DMS53 treated with DMSO at 0.1 percent for 48 hours (cell line): ENCODE results near the gene NUBP2.

Experiments
- DNase-seq: peaks from one replicate; lab custom pipeline; 2025; ENCODE audit not compliant: unreplicated experiment; lab: John Stamatoyannopoulos, UW

The NUBP2 gene

DNA sequence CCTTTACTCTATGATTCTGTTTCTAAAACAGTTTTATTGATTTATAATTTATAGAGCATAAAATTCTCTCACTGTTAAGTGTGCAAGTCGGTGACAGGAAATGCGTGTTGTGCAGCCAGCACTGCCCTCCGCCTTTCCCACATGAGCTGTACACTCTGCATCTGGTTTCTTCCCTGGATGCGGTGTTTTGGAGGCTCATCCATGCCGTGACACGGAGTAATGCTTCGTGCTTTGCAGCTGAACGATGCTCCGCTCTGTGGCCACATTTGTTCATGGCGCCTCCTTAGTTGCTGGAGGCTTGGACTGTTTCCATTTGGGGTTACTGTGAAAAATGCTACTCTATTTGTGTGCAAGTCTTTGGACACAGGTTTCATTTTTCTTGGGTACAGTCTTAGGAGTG, 17.9 kb downstream of the NUBP2 start:
- no peak for DNase-seq

DNA sequence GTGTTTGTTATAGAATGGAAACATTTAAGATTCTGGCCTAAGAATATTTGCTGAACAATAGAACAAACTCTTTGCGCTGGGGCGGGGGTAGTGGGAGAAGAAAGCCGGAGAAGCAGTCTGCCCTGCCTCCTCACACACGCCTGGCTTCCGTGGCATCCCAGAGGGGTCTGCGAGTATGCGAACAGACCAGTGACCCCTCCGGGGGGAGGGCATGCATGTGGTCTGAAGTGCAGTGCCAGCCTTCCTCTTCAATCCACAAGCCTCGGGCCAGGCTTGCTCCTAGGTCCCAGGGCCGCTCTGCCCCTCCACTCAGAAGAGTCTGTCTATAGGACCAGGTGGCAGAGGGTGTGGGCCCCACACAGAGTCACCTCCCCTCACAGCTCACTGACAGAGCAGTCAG, 24.9 kb downstream of the NUBP2 start:
- no peak for DNase-seq

- no peak for DNase-seq
Observed at GRCh38 chr16:1808691-1809090, 25.9 kb downstream of the NUBP2 start.

- no peak for DNase-seq
Observed at GRCh38 chr16:1809281-1809801, 26.6 kb downstream of the NUBP2 start.

DNA sequence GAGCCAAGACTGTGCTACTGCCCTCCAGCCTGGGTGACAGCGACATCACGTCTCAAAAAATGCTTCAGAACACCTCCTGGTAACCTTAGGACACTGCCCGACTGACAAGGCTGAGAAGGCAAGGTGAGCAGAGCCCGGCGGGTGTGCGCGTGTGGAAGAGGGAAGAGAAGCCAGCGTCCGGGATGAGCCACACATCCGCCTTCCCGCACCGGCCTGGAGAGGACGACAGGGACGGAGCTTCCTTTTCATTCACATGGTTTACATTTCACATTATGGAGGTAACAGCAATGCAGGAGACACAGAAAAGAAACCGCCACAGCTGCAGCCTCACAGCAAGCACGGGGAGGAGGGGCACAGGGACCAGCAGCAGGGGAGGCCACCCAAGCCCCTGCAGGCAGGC, 27.3 kb downstream of the NUBP2 start:
- DNase-seq = no peak

DNA sequence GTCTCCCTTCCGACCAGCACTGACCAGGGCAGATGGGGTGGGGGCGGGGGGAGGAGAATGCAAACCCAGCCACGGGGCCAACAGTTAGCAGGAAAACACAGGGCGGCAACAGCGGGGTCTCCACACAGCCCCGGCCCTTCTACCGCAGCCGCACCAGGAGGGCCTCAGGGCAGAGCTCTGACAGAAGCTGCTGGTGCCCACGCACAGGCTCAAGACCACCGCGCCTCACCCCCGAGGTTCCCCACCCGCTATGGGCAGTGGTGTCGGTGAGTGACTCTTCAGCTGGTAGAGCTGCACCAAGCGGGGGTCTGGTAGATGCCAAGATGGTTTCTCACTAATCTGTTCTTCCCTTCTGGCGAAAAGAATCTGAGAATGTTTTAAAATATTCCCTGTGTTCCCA, 27.8 kb downstream of the NUBP2 start:
- no peak for DNase-seq

- peak; percentile 19 for DNase-seq
Observed at GRCh38 chr16:1812732-1813163, 30.0 kb downstream of the NUBP2 start.

DNA sequence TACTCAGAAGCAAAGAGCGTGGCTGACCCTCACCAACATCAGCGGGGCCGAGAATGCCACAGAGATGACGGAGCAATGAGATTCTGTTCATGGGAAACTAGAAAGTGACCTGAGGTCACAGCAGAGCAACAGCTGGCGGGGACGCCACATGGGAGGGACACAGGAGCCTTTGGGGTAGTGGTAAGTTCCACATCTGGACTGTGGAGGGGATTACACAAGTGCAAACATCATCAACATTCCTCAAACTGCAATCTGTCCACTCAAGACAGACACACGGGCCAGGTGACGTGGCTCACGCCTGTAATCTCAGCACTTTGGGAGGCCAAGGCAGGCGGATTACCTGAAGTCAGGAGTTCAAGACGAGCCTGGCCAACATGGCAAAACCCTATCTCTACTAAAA, 32.7 kb downstream of the NUBP2 start:
- DNase-seq = no peak

GRCh38 chr16:1816396-1817275, 33.9 kb downstream of the NUBP2 start:
- DNase-seq = no peak

- DNase-seq = no peak
Observed at GRCh38 chr16:1817276-1817589, 34.5 kb downstream of the NUBP2 start.

GRCh38 chr16:1817716-1818115, 35.0 kb downstream of the NUBP2 start:
- DNase-seq = no peak

GRCh38 chr16:1818204-1818872, 35.6 kb downstream of the NUBP2 start:
- no peak for DNase-seq

GRCh38 chr16:1818873-1819525, 36.2 kb downstream of the NUBP2 start:
- DNase-seq = no peak

- no peak for DNase-seq
Observed at GRCh38 chr16:1819611-1820010, 36.9 kb downstream of the NUBP2 start.

- DNase-seq = no peak
Observed at GRCh38 chr16:1820096-1820945, 37.6 kb downstream of the NUBP2 start.

DNA sequence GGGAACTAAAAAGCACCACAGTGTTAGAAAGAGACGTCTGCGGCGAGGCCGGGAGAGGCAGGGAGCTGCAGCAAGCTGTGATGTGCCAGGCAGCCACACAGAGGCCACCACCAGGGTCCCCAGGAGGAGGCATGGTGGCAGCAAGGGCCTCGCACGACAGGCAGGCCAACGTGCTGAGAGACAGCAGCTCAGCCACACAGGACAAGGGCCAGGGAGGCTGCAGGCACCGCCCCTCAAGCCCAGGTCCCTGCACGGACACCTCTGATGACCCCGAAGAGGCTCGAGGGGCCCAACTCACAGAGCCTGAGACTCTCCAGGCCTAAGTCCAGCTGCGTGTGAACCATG, 38.2 kb downstream of the NUBP2 start:
- DNase-seq = no peak

GRCh38 chr16:1821861-1822611, 39.3 kb downstream of the NUBP2 start:
- peak; percentile 22 for DNase-seq

DNA sequence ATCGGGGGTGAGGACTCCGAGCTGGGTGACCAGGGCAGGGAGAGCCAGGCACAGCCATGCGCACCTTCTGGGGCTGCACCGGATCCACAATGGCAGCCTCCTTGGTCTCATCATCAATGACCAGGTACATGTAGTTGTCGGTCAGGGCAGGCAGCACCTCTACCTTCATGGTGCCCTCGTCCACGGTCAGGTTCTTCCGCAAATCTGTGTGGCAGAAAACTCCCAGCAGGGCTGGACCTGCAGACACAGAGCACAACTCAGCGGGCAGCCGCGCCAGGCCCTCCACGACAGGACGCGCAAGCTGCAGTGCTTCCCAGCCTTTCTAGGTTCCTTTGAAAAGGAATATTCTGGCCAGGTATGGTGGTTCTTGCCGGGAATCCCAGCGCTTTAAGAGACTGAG, 40.0 kb downstream of the NUBP2 start:
- DNase-seq = no peak

GRCh38 chr16:1823821-1824220, 41.1 kb downstream of the NUBP2 start:
- DNase-seq = no peak

DNA sequence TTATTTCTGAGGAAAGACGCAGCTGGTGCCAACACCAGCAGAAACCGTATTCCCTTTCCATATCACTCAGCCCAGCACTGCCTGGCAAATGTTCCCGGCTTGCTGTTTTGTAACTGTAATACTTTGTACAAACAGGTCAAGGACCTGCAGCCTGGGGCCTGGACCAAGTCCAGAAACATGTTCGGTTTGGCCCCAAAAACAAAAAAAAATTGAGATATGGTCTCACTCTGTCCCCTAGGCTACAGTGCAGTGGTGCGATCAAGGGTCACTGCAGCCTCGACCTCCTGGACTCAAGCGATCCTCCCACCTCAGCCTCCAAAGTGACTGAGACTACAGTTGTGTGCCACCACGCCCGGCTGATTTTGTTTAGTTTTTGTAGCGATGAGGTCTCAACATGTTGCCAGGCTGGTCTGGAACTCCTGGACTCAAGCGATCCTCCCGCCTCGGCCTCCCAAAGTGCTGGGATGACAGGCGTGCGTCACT, 42.7 kb downstream of the NUBP2 start:
- no peak for DNase-seq
